Calu3 (cell line): ENCODE results near the gene RETREG3. TPM values are rescaled to one million over a fixed set of nuclear protein-coding genes. Genes with fewer than 3 reads are reported as not detected.
"Not testable (repeated sequence)": the region's sequence is repeated elsewhere in the genome, so short reads cannot be mapped to it uniquely, and the experiment has no call there.

Source experiments
- BruUV-seq: library from RNA; stranded (reverse); fragments of 400-500 nt; replicated peaks from 2 replicates; lab custom pipeline; 2021; lab: Mats Ljungman, UMichigan
- CTCF ChIA-PET: fragments of 300-600 bp; sonication (Branson Sonifier 250); formaldehyde crosslinking; loops from one replicate; lab custom pipeline; 2022; ENCODE audit warnings: antibody characterized with exemption; lab: Charles Lee
- DNase-seq: peaks from one replicate; pipeline ENCODE4 v3.0.0; 2022
- H3K27ac Mint-ChIP-seq: one replicate; pipeline ENCODE4 v1.8.0; 2022; ENCODE audit warnings: mixed read lengths; ENCODE audit not compliant: unreplicated experiment
- H3K27me3 Mint-ChIP-seq: one replicate; pipeline ENCODE4 v1.8.0; 2022; ENCODE audit warnings: mixed read lengths; ENCODE audit not compliant: unreplicated experiment
- H3K36me3 Mint-ChIP-seq: one replicate; pipeline ENCODE4 v1.8.0; 2022; ENCODE audit warnings: mild to moderate bottlenecking, moderate library complexity, mixed read lengths; ENCODE audit not compliant: insufficient read depth, unreplicated experiment
- H3K4me1 Mint-ChIP-seq: one replicate; pipeline ENCODE4 v1.8.0; 2022; ENCODE audit warnings: mild to moderate bottlenecking, low read depth, mixed read lengths; ENCODE audit not compliant: unreplicated experiment
- H3K4me3 Mint-ChIP-seq: one replicate; pipeline ENCODE4 v1.8.0; 2022; ENCODE audit warnings: mild to moderate bottlenecking, low read depth, moderate library complexity, mixed read lengths; ENCODE audit not compliant: unreplicated experiment
- H3K9me3 Mint-ChIP-seq: one replicate; pipeline ENCODE4 v1.8.0; 2022; ENCODE audit warnings: low read depth, mixed read lengths; ENCODE audit not compliant: unreplicated experiment
- intact Hi-C: fragments of 100-400 bp; cut with micrococcal nuclease; formaldehyde crosslinking; loops from one replicate; pipeline ENCODE4 v1.10.0; 2022; ENCODE audit not compliant: unreplicated experiment
- total RNA-seq: library from RNA; stranded (reverse); gene quantifications from 2 replicates; pipeline ENCODE4 v1.2.3, GENCODE V29; 2022
- TF ChIP-seq, protein P1 (sequence below): fragments of 200-600 bp; IDR thresholded peaks from one replicate; pipeline ENCODE4 v1.8.0; 2022; ENCODE audit warnings: antibody characterized with exemption; ENCODE audit not compliant: unreplicated experiment

The RETREG3 gene
- total RNA-seq, 1 experiment from 2014 or later = 71.2 TPM

- Mint-ChIP-seq H3K27me3 (no peaks in the 10 kb centered on the region), H3K27ac (peak overlapping the region; percentile 83), H3K36me3 (peaks cover 41% of the 10 kb centered on the region), H3K4me1 (peaks cover 15% of the 10 kb centered on the region), H3K9me3 (no peaks in the 10 kb centered on the region), H3K4me3 (peak overlapping the region; percentile 92)
- peak; percentile 95 for DNase-seq
- CTCF ChIA-PET = interaction anchor here (0.5 to 1.8 kb wide), 7 partner anchors 13 to 209 kb away, joined by 3 to 5 read pairs (median 4); no protein-coding TSS in a partner anchor
- TF ChIP-seq, protein P1, sequence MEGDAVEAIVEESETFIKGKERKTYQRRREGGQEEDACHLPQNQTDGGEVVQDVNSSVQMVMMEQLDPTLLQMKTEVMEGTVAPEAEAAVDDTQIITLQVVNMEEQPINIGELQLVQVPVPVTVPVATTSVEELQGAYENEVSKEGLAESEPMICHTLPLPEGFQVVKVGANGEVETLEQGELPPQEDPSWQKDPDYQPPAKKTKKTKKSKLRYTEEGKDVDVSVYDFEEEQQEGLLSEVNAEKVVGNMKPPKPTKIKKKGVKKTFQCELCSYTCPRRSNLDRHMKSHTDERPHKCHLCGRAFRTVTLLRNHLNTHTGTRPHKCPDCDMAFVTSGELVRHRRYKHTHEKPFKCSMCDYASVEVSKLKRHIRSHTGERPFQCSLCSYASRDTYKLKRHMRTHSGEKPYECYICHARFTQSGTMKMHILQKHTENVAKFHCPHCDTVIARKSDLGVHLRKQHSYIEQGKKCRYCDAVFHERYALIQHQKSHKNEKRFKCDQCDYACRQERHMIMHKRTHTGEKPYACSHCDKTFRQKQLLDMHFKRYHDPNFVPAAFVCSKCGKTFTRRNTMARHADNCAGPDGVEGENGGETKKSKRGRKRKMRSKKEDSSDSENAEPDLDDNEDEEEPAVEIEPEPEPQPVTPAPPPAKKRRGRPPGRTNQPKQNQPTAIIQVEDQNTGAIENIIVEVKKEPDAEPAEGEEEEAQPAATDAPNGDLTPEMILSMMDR = no peak
- TSS peak; percentile 46 for BruUV-seq
- intact Hi-C loops = no loop called here
These were observed 54.7 kb downstream of the RETREG3 start for GRCh38 chr17:42554250-42555121.

DNA sequence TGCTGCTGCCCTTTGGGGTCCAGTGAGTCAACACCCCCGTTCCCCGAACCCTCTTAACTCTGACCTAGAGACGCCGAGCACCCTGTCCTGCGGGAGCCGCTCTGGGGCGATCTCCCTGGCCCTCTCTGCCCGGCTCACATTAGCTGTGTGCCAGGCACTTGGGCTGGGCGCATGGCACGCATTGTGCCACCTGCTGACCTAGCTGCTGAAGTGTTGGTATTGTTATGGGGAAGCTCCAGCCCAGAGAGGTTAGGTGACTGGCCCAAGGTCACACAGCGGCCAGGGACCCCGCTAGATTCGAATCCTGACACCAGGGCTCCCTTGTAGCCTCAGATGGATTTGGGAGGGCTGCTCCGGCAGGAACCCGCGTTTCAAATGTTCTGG, 55.3 kb downstream of the RETREG3 start:
- H3K4me3 Mint-ChIP-seq = peak overlapping the region; percentile 92
- CTCF ChIA-PET = interaction anchor here (0.8 to 1.8 kb wide), 4 partner anchors 12 to 25 kb away, joined by 3 to 5 read pairs (median 4); no protein-coding TSS in a partner anchor
- no peak for DNase-seq

GRCh38 chr17:42553161-42553818, 55.9 kb downstream of the RETREG3 start:
- H3K9me3 Mint-ChIP-seq = no peaks in the 10 kb centered on the region
- CTCF ChIA-PET = interaction anchor here (0.8 kb wide), 1 partner anchor 14 kb away, joined by 3 read pairs; no protein-coding TSS in a partner anchor
- H3K4me3 Mint-ChIP-seq = peak overlapping the region; percentile 92
- intact Hi-C loops = no loop called here
- TF ChIP-seq, protein P1 = no peak
- H3K36me3 Mint-ChIP-seq = peaks cover 42% of the 10 kb centered on the region
- H3K27me3 Mint-ChIP-seq = no peaks in the 10 kb centered on the region
- no peak overlapping the region for H3K27ac Mint-ChIP-seq
- DNase-seq = no peak
- peaks cover 26% of the 10 kb centered on the region for H3K4me1 Mint-ChIP-seq
- no TSS peak for BruUV-seq

More for the DNA sequence above, 55.3 kb downstream of the RETREG3 start:
- BruUV-seq = no TSS peak
- H3K9me3 Mint-ChIP-seq = no peaks in the 10 kb centered on the region
- H3K36me3 Mint-ChIP-seq = peaks cover 41% of the 10 kb centered on the region
- peak overlapping the region; percentile 83 for H3K27ac Mint-ChIP-seq
- intact Hi-C loops = no loop called here
- H3K4me1 Mint-ChIP-seq = peaks cover 22% of the 10 kb centered on the region
- TF ChIP-seq, protein P1 = no peak
- no peaks in the 10 kb centered on the region for H3K27me3 Mint-ChIP-seq

GRCh38 chr17:42552736-42553135, 56.4 kb downstream of the RETREG3 start, which contains the start of gene HSD17B1:
Gene HSD17B1, plus strand, starts transcription at chr17:42552923. Its CDS starts 11 bp downstream, at chr17:42552934.
- H3K9me3 Mint-ChIP-seq, BruUV-seq, H3K27me3 Mint-ChIP-seq, DNase-seq, CTCF ChIA-PET, intact Hi-C loops: not testable (repeated sequence)
- Mint-ChIP-seq H3K4me1 (peaks cover 26% of the 10 kb centered on the region), H3K4me3 (peak within 1 kb of the TSS; percentile 92), H3K27ac (peak within 1 kb of the TSS; percentile 83), H3K36me3 (peaks cover 48% of the 10 kb centered on the region)
